ENCODE results near the gene LCN6.

LCN6 gene

DNA sequence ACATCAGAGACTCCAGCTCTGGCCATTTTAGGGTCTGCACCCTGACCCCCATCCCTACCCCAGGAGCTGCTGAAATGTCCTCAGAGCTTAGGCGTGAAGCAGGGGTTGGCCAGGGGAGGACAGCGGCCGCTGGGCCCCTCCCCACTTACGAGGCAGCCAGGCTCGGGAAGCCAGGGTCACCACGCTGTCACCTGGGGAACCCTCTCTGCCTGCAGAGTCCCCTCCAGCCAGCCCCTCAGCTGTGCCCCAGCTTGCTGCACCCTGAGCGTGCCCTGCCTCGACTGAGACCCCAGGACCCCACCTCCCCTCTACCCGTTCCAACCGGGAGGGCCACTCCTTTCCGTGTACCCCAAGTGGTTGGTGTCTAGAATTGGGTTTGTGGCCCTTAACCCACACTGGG lies 8.3 kb downstream of the LCN6 start:
- H3K9me3 ChIP-seq (replicated peaks; ENCODE audit: insufficient read depth, low read length): no peaks in the 10 kb centered on the region
- no peak overlapping the region for H3K27ac ChIP-seq (ENCODE audit: low read length)
- no peak for TF ChIP-seq EZH2phosphoT487 (IDR thresholded peaks at IDR 0.05; ENCODE audit: low read length)
- TF ChIP-seq EZH2 (optimal IDR thresholded peaks at IDR 0.05; ENCODE audit: low read depth, low read length): no peak
- H3K9me2 ChIP-seq (replicated peaks; ENCODE audit: insufficient read depth, low read length): no peaks in the 10 kb centered on the region
- no peak for DNase-seq
- H4K20me1 ChIP-seq (ENCODE audit: insufficient read depth, low read length): no peaks in the 10 kb centered on the region
- H3K79me2 ChIP-seq (ENCODE audit: low read length): no peaks in the 10 kb centered on the region
- no peak overlapping the region for H2AFZ ChIP-seq (ENCODE audit: low read length)
- H3K27me3 ChIP-seq (replicated peaks; ENCODE audit: insufficient read depth, low read length): peaks cover 89% of the 10 kb centered on the region
- no peaks in the 10 kb centered on the region for H3K36me3 ChIP-seq (replicated peaks; ENCODE audit: insufficient read depth, low read length)
- H3K4me2 ChIP-seq (ENCODE audit: low read depth, low read length): no peak overlapping the region
- no peaks in the 10 kb centered on the region for H3K4me1 ChIP-seq (ENCODE audit: low read length)
- no peaks in the 10 kb centered on the region for H3F3A ChIP-seq (ENCODE audit: insufficient read depth, low read length)
- H3K4me3 ChIP-seq (ENCODE audit: low read length): no peak overlapping the region
- H3K9ac ChIP-seq (ENCODE audit: low read length): no peak overlapping the region

DNA sequence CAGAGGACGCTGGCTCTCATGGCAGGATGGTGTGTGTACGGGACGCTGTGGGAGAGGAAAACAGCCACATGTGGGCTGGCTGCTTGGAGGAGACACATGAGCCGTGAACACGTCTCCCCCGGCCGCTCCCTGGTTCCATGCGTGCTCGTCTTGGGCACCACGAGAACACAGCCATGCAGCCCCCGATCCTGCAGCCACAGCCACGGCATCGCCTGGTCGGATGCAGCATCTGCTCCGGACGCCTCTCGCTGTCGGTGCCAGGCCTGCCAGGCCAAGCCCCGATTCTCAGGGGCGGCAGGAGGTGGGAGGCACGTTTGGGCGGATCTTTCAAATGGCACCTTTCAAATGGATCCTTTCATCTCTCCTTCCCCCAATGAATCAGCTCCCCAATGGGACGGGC lies 8.8 kb downstream of the LCN6 start:
- H3K79me2 ChIP-seq (ENCODE audit: low read length): no peaks in the 10 kb centered on the region
- no peak overlapping the region for H3K4me3 ChIP-seq (ENCODE audit: low read length)
- no peak overlapping the region for H3K4me2 ChIP-seq (ENCODE audit: low read depth, low read length)
- H3K36me3 ChIP-seq (replicated peaks; ENCODE audit: insufficient read depth, low read length): no peaks in the 10 kb centered on the region
- no peaks in the 10 kb centered on the region for H3K9me2 ChIP-seq (replicated peaks; ENCODE audit: insufficient read depth, low read length)
- no peaks in the 10 kb centered on the region for H4K20me1 ChIP-seq (ENCODE audit: insufficient read depth, low read length)
- no peak for DNase-seq
- no peaks in the 10 kb centered on the region for H3K4me1 ChIP-seq (ENCODE audit: low read length)
- H3K9me3 ChIP-seq (replicated peaks; ENCODE audit: insufficient read depth, low read length): no peaks in the 10 kb centered on the region
- no peaks in the 10 kb centered on the region for H3F3A ChIP-seq (ENCODE audit: insufficient read depth, low read length)
- no peak overlapping the region for H2AFZ ChIP-seq (ENCODE audit: low read length)
- H3K27ac ChIP-seq (ENCODE audit: low read length): no peak overlapping the region
- peaks cover 87% of the 10 kb centered on the region for H3K27me3 ChIP-seq (replicated peaks; ENCODE audit: insufficient read depth, low read length)
- TF ChIP-seq EZH2phosphoT487 (IDR thresholded peaks at IDR 0.05; ENCODE audit: low read length) (no peak), EZH2 (optimal IDR thresholded peaks at IDR 0.05; ENCODE audit: low read depth, low read length) (no peak)
- TF ChIP-seq, protein P1, sequence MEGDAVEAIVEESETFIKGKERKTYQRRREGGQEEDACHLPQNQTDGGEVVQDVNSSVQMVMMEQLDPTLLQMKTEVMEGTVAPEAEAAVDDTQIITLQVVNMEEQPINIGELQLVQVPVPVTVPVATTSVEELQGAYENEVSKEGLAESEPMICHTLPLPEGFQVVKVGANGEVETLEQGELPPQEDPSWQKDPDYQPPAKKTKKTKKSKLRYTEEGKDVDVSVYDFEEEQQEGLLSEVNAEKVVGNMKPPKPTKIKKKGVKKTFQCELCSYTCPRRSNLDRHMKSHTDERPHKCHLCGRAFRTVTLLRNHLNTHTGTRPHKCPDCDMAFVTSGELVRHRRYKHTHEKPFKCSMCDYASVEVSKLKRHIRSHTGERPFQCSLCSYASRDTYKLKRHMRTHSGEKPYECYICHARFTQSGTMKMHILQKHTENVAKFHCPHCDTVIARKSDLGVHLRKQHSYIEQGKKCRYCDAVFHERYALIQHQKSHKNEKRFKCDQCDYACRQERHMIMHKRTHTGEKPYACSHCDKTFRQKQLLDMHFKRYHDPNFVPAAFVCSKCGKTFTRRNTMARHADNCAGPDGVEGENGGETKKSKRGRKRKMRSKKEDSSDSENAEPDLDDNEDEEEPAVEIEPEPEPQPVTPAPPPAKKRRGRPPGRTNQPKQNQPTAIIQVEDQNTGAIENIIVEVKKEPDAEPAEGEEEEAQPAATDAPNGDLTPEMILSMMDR (IDR thresholded peaks at IDR 0.05; ENCODE audit: low read length): no peak
- no peak overlapping the region for H3K9ac ChIP-seq (ENCODE audit: low read length)

DNA sequence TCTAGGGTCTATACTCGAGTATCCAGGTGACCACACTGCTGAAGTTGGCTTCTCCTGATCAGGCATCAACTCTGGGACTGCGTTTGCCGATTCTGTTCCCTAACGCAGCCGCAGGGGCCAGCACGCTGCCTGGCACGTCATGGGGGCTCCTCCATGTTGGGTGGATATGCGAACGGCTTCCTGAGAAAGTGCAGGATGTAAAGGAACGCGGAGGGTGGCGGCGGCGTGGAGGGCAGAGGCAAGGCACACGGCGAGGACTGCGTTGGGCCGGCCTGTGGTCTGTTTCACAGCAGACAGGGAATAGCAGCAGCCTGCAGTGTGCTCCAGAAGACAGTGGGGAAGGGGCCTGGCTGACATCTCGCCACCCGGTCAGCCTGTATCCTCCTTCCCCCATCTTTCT lies 9.4 kb downstream of the LCN6 start:
- Histone ChIP-seq H3K9me2 (replicated peaks; ENCODE audit: insufficient read depth, low read length) (no peaks in the 10 kb centered on the region), H3K9me3 (replicated peaks; ENCODE audit: insufficient read depth, low read length) (no peaks in the 10 kb centered on the region), H3K4me3 (ENCODE audit: low read length) (no peak overlapping the region), H3K36me3 (replicated peaks; ENCODE audit: insufficient read depth, low read length) (no peaks in the 10 kb centered on the region), H2AFZ (ENCODE audit: low read length) (no peak overlapping the region), H3K4me1 (ENCODE audit: low read length) (no peaks in the 10 kb centered on the region), H3K27ac (ENCODE audit: low read length) (no peak overlapping the region), H3K9ac (ENCODE audit: low read length) (no peak overlapping the region), H4K20me1 (ENCODE audit: insufficient read depth, low read length) (no peaks in the 10 kb centered on the region), H3K27me3 (replicated peaks; ENCODE audit: insufficient read depth, low read length) (peaks cover 82% of the 10 kb centered on the region), H3F3A (ENCODE audit: insufficient read depth, low read length) (no peaks in the 10 kb centered on the region), H3K79me2 (ENCODE audit: low read length) (no peaks in the 10 kb centered on the region), H3K4me2 (ENCODE audit: low read depth, low read length) (no peak overlapping the region)
- TF ChIP-seq EZH2 (optimal IDR thresholded peaks at IDR 0.05; ENCODE audit: low read depth, low read length) (no peak), EZH2phosphoT487 (IDR thresholded peaks at IDR 0.05; ENCODE audit: low read length) (no peak)
- TF ChIP-seq, protein P1 (IDR thresholded peaks at IDR 0.05; ENCODE audit: low read length): no peak
- no peak for DNase-seq

DNA sequence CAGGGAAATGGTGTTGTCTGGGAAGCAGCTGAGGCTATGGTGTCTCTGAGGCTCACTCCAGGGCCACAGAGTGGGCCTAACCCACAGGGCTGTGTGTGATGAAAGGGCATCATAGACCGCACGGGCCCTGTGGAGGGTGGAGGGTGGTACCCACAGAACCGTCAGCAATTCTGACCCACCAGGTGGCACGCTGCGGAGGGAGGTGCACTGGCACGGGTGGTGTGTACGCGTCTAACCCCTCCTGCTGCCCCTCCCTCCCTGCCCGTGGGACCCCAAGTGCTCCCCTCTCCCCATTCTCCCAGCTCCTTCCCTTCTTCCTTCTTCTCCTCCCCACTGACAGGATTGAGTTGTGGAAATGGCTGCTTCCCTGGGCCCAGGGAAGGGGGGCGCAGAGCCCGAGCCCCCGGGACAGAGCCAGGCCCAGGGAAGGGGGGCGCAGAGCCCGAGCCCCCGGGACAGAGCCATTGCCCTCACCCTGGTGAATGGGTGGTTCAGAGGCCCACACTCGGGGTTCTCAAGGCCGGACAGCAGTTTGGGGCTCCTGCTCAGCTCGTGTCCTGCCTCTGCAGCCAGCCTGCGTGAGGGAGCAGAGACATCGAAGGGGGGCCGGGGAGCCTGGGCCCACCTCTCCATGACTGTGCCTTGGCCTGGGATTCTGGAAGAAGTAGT lies 12.4 kb downstream of the LCN6 start:
- Histone ChIP-seq H3K9me3 (replicated peaks; ENCODE audit: insufficient read depth, low read length) (no peaks in the 10 kb centered on the region), H3K9ac (ENCODE audit: low read length) (no peak overlapping the region), H2AFZ (ENCODE audit: low read length) (no peak overlapping the region), H3K9me2 (replicated peaks; ENCODE audit: insufficient read depth, low read length) (no peaks in the 10 kb centered on the region), H3K4me1 (ENCODE audit: low read length) (no peaks in the 10 kb centered on the region), H4K20me1 (ENCODE audit: insufficient read depth, low read length) (no peaks in the 10 kb centered on the region), H3F3A (ENCODE audit: insufficient read depth, low read length) (no peaks in the 10 kb centered on the region), H3K79me2 (ENCODE audit: low read length) (no peaks in the 10 kb centered on the region), H3K27ac (ENCODE audit: low read length) (no peak overlapping the region), H3K4me3 (ENCODE audit: low read length) (no peak overlapping the region), H3K36me3 (replicated peaks; ENCODE audit: insufficient read depth, low read length) (no peaks in the 10 kb centered on the region), H3K4me2 (ENCODE audit: low read depth, low read length) (no peak overlapping the region), H3K27me3 (replicated peaks; ENCODE audit: insufficient read depth, low read length) (peaks cover 59% of the 10 kb centered on the region)
- no peak for DNase-seq
- TF ChIP-seq, protein P1 (IDR thresholded peaks at IDR 0.05; ENCODE audit: low read length): no peak
- no peak for TF ChIP-seq EZH2 (optimal IDR thresholded peaks at IDR 0.05; ENCODE audit: low read depth, low read length)
- no peak for TF ChIP-seq EZH2phosphoT487 (IDR thresholded peaks at IDR 0.05; ENCODE audit: low read length)
